ENCODE results near the gene TRIM36. TPM values are rescaled to one million over a fixed set of nuclear protein-coding genes. Genes with fewer than 3 reads are reported as not detected.

Gene TRIM36
- total and polyA plus RNA-seq, 7 donors = 0.66 to 18.0 (median 3.2) TPM; not detected in 1

DNA sequence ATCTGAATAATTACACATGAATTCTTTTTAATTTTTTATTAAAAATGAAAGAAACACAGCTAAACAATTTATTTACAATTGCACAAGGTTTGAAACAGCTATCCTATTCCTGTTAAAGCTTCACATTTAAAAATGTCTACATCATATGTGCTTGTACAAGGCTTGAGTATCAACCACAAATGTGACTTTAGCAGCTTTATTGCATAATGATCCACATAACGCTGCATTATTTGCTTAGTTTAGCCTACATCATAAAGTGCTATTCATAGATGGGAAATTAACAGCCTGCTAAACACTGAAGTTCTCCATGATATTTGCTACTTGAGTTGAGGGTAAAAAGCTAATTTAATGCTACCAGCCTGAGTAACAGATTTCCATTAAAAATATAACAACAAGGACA, 45.0 kb downstream of the TRIM36 start:
- WGBS, 2 donors = 11 to 51% methylated on average over 1 of the region's 1 CpG
- no peaks in the 10 kb centered on the region for H3K9me3 ChIP-seq
- H3K4me3 ChIP-seq = no peak overlapping the region
- H3K27me3 ChIP-seq = no peaks in the 10 kb centered on the region
- no peak for TF ChIP-seq POLR2AphosphoS5 (IDR thresholded peaks at IDR 0.05)
- no peak for TF ChIP-seq POLR2A (IDR thresholded peaks at IDR 0.05)
- TF ChIP-seq, protein P1, sequence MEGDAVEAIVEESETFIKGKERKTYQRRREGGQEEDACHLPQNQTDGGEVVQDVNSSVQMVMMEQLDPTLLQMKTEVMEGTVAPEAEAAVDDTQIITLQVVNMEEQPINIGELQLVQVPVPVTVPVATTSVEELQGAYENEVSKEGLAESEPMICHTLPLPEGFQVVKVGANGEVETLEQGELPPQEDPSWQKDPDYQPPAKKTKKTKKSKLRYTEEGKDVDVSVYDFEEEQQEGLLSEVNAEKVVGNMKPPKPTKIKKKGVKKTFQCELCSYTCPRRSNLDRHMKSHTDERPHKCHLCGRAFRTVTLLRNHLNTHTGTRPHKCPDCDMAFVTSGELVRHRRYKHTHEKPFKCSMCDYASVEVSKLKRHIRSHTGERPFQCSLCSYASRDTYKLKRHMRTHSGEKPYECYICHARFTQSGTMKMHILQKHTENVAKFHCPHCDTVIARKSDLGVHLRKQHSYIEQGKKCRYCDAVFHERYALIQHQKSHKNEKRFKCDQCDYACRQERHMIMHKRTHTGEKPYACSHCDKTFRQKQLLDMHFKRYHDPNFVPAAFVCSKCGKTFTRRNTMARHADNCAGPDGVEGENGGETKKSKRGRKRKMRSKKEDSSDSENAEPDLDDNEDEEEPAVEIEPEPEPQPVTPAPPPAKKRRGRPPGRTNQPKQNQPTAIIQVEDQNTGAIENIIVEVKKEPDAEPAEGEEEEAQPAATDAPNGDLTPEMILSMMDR (IDR thresholded peaks at IDR 0.05) = no peak
- TF ChIP-seq EP300 (IDR thresholded peaks at IDR 0.05) = no peak
- H3K36me3 ChIP-seq = no peaks in the 10 kb centered on the region
- H3K27ac ChIP-seq = no peak overlapping the region
- H3K4me1 ChIP-seq = no peaks in the 10 kb centered on the region
- intact Hi-C loops (cut with DNase I) = no loop called here
- DNase-seq = no peak

DNA sequence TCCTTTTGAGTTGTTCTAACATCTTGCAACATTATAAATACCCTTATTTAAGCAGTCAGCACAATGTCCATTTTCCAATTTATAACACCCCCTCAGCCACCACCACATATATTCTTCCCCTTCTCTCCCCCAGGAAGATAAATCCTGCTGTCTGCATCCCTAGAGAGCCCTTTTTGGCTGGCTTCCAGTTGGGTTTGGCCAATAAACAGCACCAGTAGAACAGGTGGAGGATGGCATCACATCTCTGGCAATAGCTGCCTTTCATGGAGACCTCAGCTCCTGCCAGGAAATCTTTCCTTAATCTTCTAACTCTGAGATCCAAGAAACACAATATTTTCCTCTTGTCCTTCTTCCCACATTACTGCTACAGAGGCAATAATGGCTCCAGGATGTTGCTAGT, 53.7 kb downstream of the TRIM36 start:
- H3K27me3 ChIP-seq = no peaks in the 10 kb centered on the region
- H3K4me3 ChIP-seq = no peak overlapping the region
- no peaks in the 10 kb centered on the region for H3K9me3 ChIP-seq
- no peaks in the 10 kb centered on the region for H3K4me1 ChIP-seq
- no peaks in the 10 kb centered on the region for H3K36me3 ChIP-seq
- intact Hi-C loops (cut with DNase I) = no loop called here
- TF ChIP-seq POLR2A (IDR thresholded peaks at IDR 0.05) = no peak
- TF ChIP-seq, protein P1 (IDR thresholded peaks at IDR 0.05) = no peak
- no peak for TF ChIP-seq EP300 (IDR thresholded peaks at IDR 0.05)
- TF ChIP-seq POLR2AphosphoS5 (IDR thresholded peaks at IDR 0.05) = no peak
- H3K27ac ChIP-seq = no peak overlapping the region
- no peak for DNase-seq

DNA sequence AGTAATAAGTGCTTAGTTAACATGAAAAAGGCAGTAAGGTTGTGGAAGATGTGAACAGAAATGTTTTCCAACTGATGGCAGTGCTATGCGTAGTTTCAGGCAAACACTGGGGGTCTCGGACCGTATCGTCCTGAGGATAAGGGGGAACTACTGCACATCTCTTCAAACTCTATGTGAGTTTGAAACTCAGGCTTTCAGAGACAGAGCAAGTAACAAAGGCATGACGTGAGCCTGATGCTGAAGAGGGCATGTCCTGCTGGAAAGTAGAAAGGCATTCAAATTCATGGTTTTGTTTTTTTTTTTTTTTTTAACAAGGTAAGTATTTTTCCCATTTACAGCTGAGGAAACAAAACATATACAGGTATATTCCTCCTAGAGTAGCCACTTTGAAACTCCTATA, 59.9 kb downstream of the TRIM36 start:
- Histone ChIP-seq H3K9me3 (no peaks in the 10 kb centered on the region), H3K27me3 (no peaks in the 10 kb centered on the region), H3K4me3 (no peak overlapping the region), H3K27ac (no peak overlapping the region), H3K36me3 (no peaks in the 10 kb centered on the region), H3K4me1 (no peaks in the 10 kb centered on the region)
- TF ChIP-seq, protein P1 (IDR thresholded peaks at IDR 0.05) = no peak
- TF ChIP-seq EP300 (IDR thresholded peaks at IDR 0.05) (no peak), POLR2AphosphoS5 (IDR thresholded peaks at IDR 0.05) (no peak), POLR2A (IDR thresholded peaks at IDR 0.05) (no peak)
- 79 to 89% methylated on average over 5 of the region's 5 CpGs for WGBS, 2 donors
- intact Hi-C loops (cut with DNase I) = no loop called here
- no peak for DNase-seq

DNA sequence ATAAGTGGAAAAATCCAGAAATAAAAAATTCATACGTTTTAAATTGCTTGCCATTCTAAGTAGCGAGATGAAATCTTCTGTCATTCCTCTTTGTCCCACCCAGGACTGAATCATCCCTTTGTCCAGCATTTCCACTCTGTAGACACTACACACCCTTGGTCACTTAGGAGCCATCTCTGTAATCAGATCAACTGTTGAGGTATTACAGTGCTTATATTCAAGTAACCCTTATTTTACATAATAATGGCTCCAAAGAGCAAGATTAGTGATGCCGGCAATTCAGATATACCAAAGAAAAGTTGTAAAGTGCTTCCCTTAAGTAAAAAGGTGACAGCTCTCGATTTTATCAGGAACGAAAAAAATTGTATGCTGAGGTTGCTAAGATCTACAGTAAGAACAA, 60.4 kb downstream of the TRIM36 start:
- H3K27me3 ChIP-seq = no peaks in the 10 kb centered on the region
- H3K4me3 ChIP-seq = no peak overlapping the region
- DNase-seq = no peak
- no peaks in the 10 kb centered on the region for H3K36me3 ChIP-seq
- intact Hi-C loops (cut with DNase I) = no loop called here
- no peak for TF ChIP-seq EP300 (IDR thresholded peaks at IDR 0.05)
- no peak for TF ChIP-seq POLR2AphosphoS5 (IDR thresholded peaks at IDR 0.05)
- TF ChIP-seq, protein P1 (IDR thresholded peaks at IDR 0.05) = no peak
- TF ChIP-seq POLR2A (IDR thresholded peaks at IDR 0.05) = no peak
- 77 to 80% methylated on average over 5 of the region's 5 CpGs for WGBS, 2 donors
- no peak overlapping the region for H3K27ac ChIP-seq
- no peaks in the 10 kb centered on the region for H3K4me1 ChIP-seq
- H3K9me3 ChIP-seq = no peaks in the 10 kb centered on the region

DNA sequence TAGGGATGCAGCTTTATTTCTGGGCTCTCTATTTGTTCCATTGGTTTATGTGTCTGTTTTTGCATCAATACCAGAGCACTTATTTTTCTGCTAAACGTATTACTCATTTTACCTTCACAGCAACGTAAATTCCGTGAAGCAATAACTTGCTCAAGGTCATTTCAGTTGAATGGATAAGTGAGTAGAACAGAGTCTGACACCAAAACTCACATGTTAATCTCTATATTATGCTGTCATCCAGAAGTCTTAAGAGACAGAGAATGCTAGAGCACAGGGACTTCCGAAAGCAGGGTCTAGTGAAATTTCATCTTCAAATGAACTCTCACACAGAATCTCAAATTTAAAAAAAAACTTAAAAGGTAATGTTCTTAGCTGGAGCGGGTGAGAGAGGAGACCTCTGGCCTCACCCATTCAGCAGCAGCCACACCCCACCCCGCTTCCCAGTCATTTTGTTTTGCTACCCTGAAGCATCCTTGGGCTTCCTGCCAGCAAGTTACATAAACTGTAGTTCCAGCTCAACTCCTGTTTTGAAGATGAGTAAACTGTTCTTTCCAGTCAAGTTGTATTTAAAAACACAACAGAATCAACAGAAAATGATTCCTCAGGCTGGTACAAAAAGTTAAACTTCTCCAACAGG, 69.3 kb downstream of the TRIM36 start:
- Histone ChIP-seq H3K36me3 (no peaks in the 10 kb centered on the region), H3K27ac (no peak overlapping the region), H3K4me3 (no peak overlapping the region), H3K27me3 (no peaks in the 10 kb centered on the region), H3K9me3 (no peaks in the 10 kb centered on the region), H3K4me1 (peaks cover 0 to 6% (median 0%) of the 10 kb centered on the region in 4 donors)
- intact Hi-C loops (cut with DNase I) = no loop called here
- WGBS, 2 donors = 25 to 66% methylated on average over 6 of the region's 6 CpGs
- DNase-seq = no peak
- TF ChIP-seq POLR2AphosphoS5 (IDR thresholded peaks at IDR 0.05) = no peak
- TF ChIP-seq, protein P1 (IDR thresholded peaks at IDR 0.05) = no peak
- no peak for TF ChIP-seq POLR2A (IDR thresholded peaks at IDR 0.05)
- TF ChIP-seq EP300 (IDR thresholded peaks at IDR 0.05) = no peak

Data from sigmoid colon (tissue), 7 donors.